HG03520 (cell line): ENCODE measurements around the gene ZNF891.
A peak's percentile ranks its signal among the peaks of the same experiment; 100 is the strongest.

Experiments
- ATAC-seq: cut with Tn5 transposase; IDR thresholded peaks from one replicate; pipeline ENCODE4 v1.9.1; 2021; ENCODE audit warnings: mild to moderate bottlenecking, moderate library complexity; ENCODE audit not compliant: unreplicated experiment

Gene ZNF891

DNA sequence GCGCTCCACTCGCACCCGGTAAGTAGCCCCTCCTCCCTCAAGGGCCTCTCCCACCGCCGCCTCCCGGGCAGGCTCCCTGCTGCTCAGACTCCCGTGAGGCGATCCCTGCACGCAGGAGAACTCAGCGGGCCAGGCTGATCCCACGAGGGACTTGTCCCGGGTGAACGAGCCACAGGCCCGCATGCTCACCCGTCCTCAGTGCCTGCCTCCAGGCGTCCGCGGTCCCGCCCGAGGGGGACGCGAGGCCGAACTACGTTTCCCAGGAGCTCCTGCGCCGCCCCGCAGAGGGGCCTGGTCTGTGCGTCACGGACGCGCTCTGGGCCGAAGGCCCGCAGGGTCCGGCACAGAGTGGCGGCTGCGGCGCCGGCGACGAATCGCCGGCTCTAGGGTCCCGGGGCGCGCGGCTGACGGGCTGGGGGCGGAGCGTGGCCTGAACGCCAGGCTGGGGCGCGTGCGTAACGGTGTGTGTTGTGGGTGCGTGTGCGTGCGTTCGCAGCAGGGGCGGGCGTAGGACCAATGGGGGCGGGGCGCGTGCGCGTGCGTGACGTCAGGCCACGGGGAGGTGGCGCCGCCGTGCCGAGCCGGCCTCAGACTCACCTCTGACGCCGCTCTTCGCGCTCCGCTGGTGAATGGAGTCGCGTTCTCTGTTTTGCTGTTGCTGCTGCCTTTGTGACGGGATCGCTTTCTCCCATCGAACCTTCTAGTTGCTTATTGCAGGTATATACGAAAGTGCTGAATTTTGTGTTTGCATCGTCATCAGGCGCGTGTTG, at the start of gene ZNF891, which contains the start of gene ZNF10:
Gene ZNF891, minus strand, starts transcription at position 237 of the 770 bp plus-strand sequence. CDS start 8,356 bp downstream, outside the sequence.
Gene ZNF10, plus strand, starts transcription at position 590 of the 770 bp plus-strand sequence. CDS start 13,866 bp downstream, outside the sequence.
- ATAC-seq, result peak; percentile 90

GRCh38 chr12:133174901-133175300, 44.8 kb upstream of the ZNF891 start:
- no peak for ATAC-seq

- no peak for ATAC-seq
These were observed 42.4 kb upstream of the ZNF891 start for GRCh38 chr12:133172491-133172890.

- no peak for ATAC-seq
These were observed 35.7 kb upstream of the ZNF891 start for GRCh38 chr12:133165776-133166175.

GRCh38 chr12:133156125-133156690, 26.1 kb upstream of the ZNF891 start:
- no peak for ATAC-seq

DNA sequence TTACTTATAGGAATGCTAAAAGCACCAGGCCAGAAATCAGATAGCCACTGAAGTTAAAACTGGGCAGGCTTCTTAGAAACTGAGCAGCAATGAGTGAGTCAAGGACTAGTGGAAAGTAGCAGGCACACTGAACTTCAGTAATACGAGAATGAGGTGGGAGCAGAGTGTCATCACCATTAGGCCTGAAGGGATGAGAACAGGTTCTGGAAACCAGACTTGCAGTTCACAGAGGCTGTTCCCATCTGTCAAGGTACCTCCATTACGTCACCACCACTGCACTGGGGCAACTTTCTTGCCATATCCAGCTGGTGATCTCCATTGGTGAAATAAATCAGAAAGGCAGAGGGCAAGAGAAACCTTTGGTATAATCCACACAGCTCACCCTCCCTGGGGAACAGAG, 15.9 kb upstream of the ZNF891 start:
- no peak for ATAC-seq

- no peak for ATAC-seq
These were observed 5.7 kb upstream of the ZNF891 start for GRCh38 chr12:133135747-133136146.

- ATAC-seq, result no peak
These were observed 694 bp upstream of the ZNF891 start for GRCh38 chr12:133130808-133131128.

- ATAC-seq, result no peak
These were observed 571 bp downstream of the ZNF891 start for GRCh38 chr12:133129368-133130037.

DNA sequence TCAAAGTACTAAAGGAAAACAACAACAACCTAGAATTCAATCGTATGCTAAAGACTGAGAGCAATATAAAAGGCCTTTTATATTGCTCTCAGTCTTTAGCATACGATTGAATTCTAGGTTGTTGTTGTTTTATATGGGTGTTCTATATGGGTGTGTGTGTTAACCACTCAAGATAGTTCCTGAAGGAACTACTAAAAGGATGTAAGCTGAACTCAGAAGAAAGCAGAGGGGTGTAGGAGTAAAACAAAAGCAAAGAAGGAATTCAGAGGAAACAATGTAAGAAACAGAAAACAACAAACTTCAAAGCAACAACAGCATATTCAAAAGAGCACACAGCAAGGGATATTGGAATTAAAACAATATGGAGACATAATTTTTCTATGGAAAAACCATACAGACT, 5.4 kb downstream of the ZNF891 start:
- no peak for ATAC-seq

DNA sequence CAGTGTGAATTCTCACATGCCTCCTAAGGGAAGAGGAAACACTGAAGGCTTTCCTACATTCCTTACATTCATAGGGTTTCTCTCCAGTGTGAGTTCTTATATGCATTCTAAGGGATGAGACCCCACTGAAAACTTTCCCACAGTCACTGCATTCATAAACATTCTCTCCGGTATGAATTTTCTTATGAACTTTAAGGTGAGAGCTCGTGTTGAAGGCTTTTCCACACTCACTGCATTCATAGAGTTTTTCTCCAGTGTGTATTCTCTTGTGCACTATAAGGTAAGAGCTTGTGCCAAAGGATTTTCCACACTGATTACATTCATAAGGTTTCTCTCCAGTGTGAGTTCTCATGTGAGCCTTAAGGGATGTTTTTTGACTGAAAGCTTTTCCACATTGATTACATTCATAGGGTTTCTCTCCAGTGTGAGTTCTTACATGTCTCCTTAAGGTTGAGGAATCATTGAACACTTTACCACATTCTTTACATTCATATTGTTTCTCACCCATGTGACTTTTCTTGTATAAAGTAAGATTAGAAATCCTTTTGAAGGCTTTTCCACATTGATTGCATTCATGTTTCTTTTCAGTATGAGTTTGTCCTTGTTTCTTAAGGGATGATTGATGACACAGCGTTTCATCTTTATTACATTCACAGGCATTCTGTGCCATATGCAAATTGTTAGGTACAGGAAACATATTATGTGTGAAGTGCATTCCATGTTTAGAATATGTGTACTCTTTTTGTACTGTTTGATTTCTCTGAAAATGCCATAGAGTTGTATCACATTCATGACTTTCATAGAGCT, 9.5 kb downstream of the ZNF891 start:
- ATAC-seq, result no peak

DNA sequence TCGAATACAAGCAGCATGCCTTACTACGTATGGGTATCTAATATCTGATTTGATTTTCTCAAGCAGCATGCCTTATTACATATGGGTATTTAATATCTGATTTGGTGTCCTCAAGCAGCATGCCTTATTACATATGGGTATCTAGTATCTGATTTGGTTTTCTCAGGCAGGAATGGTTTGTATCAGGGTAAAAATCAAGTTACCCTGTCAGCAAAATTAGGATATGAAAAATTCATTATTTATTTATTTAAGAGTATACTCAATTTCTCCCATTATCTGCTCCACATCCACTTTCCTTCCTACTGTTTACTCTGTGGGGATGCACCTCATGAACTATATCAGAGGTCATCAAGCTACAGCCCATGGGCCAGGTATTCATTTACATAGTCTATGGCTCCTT, 21.9 kb downstream of the ZNF891 start:
- no peak for ATAC-seq

GRCh38 chr12:133107121-133107520, 23.0 kb downstream of the ZNF891 start:
- ATAC-seq, result no peak

DNA sequence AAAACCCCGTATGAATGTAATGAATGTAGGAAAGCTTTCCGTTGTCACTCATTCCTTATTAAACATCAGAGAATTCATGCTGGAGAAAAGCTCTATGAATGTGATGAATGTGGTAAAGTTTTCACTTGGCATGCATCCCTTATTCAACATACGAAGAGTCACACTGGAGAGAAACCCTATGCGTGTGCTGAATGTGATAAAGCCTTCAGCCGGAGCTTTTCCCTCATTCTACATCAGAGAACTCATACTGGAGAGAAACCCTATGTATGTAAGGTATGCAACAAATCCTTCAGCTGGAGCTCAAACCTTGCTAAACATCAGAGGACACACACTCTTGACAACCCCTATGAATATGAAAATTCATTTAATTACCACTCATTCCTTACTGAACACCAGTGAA, 23.8 kb downstream of the ZNF891 start:
- no peak for ATAC-seq

DNA sequence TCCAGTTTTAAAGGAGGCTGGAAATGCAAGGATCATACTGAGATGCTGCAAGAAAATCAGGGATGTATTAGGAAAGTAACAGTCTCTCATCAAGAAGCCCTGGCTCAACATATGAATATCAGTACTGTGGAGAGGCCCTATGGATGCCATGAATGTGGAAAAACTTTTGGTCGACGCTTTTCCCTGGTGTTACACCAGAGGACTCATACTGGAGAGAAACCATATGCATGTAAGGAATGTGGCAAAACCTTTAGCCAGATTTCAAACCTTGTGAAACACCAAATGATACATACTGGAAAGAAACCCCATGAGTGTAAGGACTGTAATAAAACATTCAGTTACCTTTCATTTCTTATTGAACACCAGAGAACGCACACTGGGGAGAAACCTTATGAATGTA, 24.5 kb downstream of the ZNF891 start:
- no peak for ATAC-seq

- ATAC-seq, result no peak
These were observed 46.7 kb downstream of the ZNF891 start for GRCh38 chr12:133083345-133083744.

DNA sequence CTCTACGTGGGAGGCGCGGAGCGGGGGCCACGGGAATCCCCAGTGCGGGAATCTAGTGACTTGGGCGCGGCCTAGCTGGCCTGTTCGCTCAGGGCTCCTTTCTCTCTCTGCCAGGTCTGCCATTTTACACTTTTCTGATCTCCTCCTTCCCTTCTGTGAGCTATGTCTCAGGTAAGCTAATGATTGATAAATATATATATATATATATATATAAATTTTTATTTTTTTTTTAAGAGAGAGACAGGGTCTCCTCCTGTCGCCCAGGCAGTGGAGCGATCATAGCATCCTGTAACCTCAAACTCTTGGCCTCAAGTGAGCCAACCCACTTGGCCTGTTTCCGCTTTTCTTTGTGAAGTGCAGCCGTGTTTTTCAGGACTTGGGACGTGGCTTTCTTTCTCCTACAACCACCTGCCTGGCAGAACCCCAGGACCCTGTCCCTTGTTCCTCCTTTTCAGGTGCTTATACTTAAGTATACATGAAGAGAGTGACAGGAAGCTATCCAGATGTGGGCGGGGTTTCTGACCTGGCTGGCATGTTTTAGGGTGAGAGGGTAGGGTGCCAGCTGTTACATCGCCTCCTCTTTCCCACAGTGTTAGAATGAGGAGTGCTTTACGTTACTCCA, 48.8 kb downstream of the ZNF891 start:
- no peak for ATAC-seq

- peak; percentile 70 for ATAC-seq
These were observed 49.5 kb downstream of the ZNF891 start, which contains the start of gene ZNF140 for GRCh38 chr12:133080368-133081158. Gene ZNF140 (plus strand): TSS chr12:133080923. CDS start chr12:133081321, 398 bp downstream.

DNA sequence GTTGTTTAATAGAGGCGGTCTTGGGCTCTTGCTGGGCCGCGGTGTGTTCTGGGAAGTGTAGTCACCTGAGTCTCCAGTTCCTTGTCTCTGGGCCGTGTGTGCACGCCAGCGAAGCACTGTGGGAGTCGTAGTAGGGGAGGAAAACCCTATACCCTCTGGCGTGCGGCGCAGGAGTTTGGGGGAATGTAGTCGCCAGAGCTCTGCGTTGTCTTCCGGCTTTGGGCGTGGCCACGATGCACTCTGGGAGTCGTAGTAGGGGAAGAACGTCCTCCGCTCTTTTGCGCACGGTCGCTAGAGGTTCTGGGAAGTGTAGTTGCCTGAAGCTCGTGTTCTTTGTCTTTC, 50.1 kb downstream of the ZNF891 start:
- peak; percentile 71 for ATAC-seq

- ATAC-seq, result no peak
These were observed 56.2 kb downstream of the ZNF891 start for GRCh38 chr12:133073836-133074235.
